GM18873 (cell line): ENCODE measurements around the gene ZNF277.
A peak's percentile ranks its signal among the peaks of the same experiment; 100 is the strongest.

ENCODE experiments used
- ATAC-seq: cut with Tn5 transposase; IDR thresholded peaks from one replicate; pipeline ENCODE4 v1.9.1; 2021; ENCODE audit warnings: mild to moderate bottlenecking, moderate library complexity, moderate number of reproducible peaks; ENCODE audit not compliant: unreplicated experiment, low FRiP score

Gene ZNF277

GRCh38 chr7:112206238-112206990, at the start of gene ZNF277, which contains the start of gene DOCK4:
ZNF277 (plus strand) TSS chr7:112206695; CDS start chr7:112206717, 22 bp downstream.
DOCK4 (minus strand) TSS chr7:112206399; CDS start chr7:112206138, 261 bp downstream.
- ATAC-seq = peak; percentile 97

- no peak for ATAC-seq
These were observed 49.4 kb upstream of the ZNF277 start for GRCh38 chr7:112157072-112157471.

GRCh38 chr7:112159351-112159750, 47.1 kb upstream of the ZNF277 start:
- ATAC-seq = no peak

GRCh38 chr7:112160130-112160770, 46.2 kb upstream of the ZNF277 start:
- no peak for ATAC-seq

GRCh38 chr7:112160771-112161150, 45.7 kb upstream of the ZNF277 start:
- ATAC-seq = no peak

GRCh38 chr7:112161253-112162141, 45.0 kb upstream of the ZNF277 start:
- no peak for ATAC-seq

GRCh38 chr7:112162142-112162766, 44.2 kb upstream of the ZNF277 start:
- no peak for ATAC-seq

GRCh38 chr7:112162784-112163506, 43.5 kb upstream of the ZNF277 start:
- ATAC-seq = no peak

GRCh38 chr7:112167147-112167546, 39.3 kb upstream of the ZNF277 start:
- no peak for ATAC-seq

- no peak for ATAC-seq
These were observed 37.6 kb upstream of the ZNF277 start for GRCh38 chr7:112168915-112169314.

GRCh38 chr7:112171673-112172072, 34.8 kb upstream of the ZNF277 start:
- no peak for ATAC-seq

GRCh38 chr7:112172870-112173567, 33.5 kb upstream of the ZNF277 start:
- no peak for ATAC-seq

- ATAC-seq = no peak
These were observed 33.0 kb upstream of the ZNF277 start for GRCh38 chr7:112173568-112173905.

- ATAC-seq = no peak
These were observed 32.3 kb upstream of the ZNF277 start for GRCh38 chr7:112174192-112174591.

- ATAC-seq = no peak
These were observed 30.3 kb upstream of the ZNF277 start for GRCh38 chr7:112176241-112176640.

GRCh38 chr7:112176693-112177415, 29.6 kb upstream of the ZNF277 start:
- ATAC-seq = no peak

GRCh38 chr7:112180223-112180622, 26.3 kb upstream of the ZNF277 start:
- ATAC-seq = no peak

GRCh38 chr7:112182749-112183148, 23.7 kb upstream of the ZNF277 start:
- no peak for ATAC-seq

- ATAC-seq = no peak
These were observed 23.2 kb upstream of the ZNF277 start for GRCh38 chr7:112183266-112183665.
